ENCODE results near the gene MAP3K21.
A peak's percentile ranks its signal among the peaks of the same experiment; 100 is the strongest.

MAP3K21 gene

DNA sequence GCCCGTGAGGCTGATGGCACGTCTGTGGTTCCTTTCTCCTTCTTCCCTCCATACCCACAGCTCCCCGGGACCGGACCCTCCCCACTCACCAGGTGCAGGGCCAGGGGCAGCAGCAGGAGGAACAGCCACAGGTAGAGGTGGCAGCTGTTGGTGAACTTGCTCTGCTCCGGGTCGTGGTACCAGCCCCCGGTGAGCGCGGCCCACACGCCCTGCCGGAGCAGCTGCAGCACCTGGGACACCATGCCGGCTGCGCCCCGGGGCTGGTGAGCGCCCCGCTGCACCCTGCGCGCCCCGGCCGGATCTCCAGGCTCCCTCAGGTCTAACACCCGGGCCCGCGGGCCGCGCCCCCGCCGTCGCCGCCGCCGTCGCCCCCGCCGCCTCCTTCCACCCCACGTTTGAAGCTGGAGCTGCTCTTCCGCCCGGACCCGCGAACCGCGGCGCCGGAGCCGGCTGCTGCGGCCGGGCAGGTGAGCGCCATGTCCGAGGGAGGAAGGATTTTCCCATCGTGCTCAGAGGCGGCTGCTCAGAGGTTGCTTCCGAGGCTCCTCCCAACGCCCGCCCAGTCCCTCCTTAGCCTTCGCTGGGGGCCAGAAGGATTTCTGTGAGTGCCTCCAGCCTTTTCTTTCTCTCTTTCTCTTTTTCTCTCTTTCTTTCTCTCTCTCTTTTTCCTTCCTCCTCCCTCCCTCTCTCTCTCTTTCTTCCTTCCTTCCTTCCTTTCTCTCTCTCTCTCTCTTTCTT lies 32.1 kb upstream of the MAP3K21 start, which contains the start of gene PCNX2:
PCNX2 (minus strand) TSS at position 489 of the 738 bp plus-strand sequence; CDS start at position 242, 247 bp downstream.
- Histone ChIP-seq H3K4me3 (ENCODE audit: low read depth, low read length) (peak within 1 kb of the TSS; percentile 99), H3K36me3 (ENCODE audit: control insufficient read depth in 2 of 2, insufficient read depth in 1 of 2, low read length in 2 of 2) (no peaks in the 10 kb centered on the region), H3K9me3 (ENCODE audit: control insufficient read depth, insufficient read depth, low read depth, low read length) (no peaks in the 10 kb centered on the region), H3K27ac (ENCODE audit: extremely low read depth, low read depth, low read length) (peak within 1 kb of the TSS; percentile 83), H3K4me1 (ENCODE audit: control insufficient read depth, insufficient read depth, low read length) (peaks cover 14% of the 10 kb centered on the region)
- ChIA-PET CTCF (interaction anchor here (0.8 to 2.6 kb wide), 6 partner anchors 10 to 145 kb away, joined by 3 to 9 read pairs (median 5); no protein-coding TSS in a partner anchor), POLR2A (interaction anchor here (1.0 to 1.2 kb wide), 3 partner anchors 12 to 666 kb away, joined by 3 read pairs; partner anchors contain the start of gene SIPA1L2)
- no peak for TF ChIP-seq ZNF221 (tag by site-specific recombination; IDR thresholded peaks at IDR 0.05; ENCODE audit: borderline replicate concordance)
- TF ChIP-seq ZNF404 (tag by site-specific recombination; IDR thresholded peaks at IDR 0.05) = no peak
- TF ChIP-seq, protein P1, sequence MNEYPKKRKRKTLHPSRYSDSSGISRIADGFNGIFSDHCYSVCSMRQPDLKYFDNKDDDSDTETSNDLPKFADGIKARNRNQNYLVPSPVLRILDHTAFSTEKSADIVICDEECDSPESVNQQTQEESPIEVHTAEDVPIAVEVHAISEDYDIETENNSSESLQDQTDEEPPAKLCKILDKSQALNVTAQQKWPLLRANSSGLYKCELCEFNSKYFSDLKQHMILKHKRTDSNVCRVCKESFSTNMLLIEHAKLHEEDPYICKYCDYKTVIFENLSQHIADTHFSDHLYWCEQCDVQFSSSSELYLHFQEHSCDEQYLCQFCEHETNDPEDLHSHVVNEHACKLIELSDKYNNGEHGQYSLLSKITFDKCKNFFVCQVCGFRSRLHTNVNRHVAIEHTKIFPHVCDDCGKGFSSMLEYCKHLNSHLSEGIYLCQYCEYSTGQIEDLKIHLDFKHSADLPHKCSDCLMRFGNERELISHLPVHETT (tag by site-specific recombination; IDR thresholded peaks at IDR 0.05) = peak; percentile 94
- TF ChIP-seq ZNF555 (tag by site-specific recombination; conservative IDR thresholded peaks at IDR 0.05) = no peak
- TF ChIP-seq, protein P2, sequence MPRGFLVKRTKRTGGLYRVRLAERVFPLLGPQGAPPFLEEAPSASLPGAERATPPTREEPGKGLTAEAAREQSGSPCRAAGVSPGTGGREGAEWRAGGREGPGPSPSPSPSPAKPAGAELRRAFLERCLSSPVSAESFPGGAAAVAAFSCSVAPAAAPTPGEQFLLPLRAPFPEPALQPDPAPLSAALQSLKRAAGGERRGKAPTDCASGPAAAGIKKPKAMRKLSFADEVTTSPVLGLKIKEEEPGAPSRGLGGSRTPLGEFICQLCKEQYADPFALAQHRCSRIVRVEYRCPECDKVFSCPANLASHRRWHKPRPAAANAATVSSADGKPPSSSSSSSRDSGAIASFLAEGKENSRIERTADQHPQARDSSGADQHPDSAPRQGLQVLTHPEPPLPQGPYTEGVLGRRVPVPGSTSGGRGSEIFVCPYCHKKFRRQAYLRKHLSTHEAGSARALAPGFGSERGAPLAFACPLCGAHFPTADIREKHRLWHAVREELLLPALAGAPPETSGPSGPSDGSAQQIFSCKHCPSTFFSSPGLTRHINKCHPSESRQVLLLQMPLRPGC (tag by site-specific recombination; IDR thresholded peaks at IDR 0.05) = no peak; the same call in 1 of the 2 replicates
- TF ChIP-seq, protein P3, sequence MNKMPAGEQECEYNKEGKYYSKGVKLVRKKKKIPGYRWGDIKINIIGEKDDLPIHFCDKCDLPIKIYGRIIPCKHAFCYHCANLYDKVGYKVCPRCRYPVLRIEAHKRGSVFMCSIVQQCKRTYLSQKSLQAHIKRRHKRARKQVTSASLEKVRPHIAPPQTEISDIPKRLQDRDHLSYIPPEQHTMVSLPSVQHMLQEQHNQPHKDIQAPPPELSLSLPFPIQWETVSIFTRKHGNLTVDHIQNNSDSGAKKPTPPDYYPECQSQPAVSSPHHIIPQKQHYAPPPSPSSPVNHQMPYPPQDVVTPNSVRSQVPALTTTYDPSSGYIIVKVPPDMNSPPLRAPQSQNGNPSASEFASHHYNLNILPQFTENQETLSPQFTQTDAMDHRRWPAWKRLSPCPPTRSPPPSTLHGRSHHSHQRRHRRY (tag by site-specific recombination; IDR thresholded peaks at IDR 0.05) = no peak
- TF ChIP-seq ZNF114 (tag by site-specific recombination; IDR thresholded peaks at IDR 0.05) = no peak
- no peak for TF ChIP-seq ZNF548 (tag by site-specific recombination; IDR thresholded peaks at IDR 0.05)
- TF ChIP-seq ZNF521 (tag by site-specific recombination; IDR thresholded peaks at IDR 0.05) = no peak
- TF ChIP-seq HOXC10 (CRISPR knock-in tag; IDR thresholded peaks at IDR 0.05) = no peak
- TF ChIP-seq ZFP41 (tag by site-specific recombination; IDR thresholded peaks at IDR 0.05; ENCODE audit: borderline replicate concordance) = no peak
- no peak for TF ChIP-seq ZNF830 (tag by site-specific recombination; IDR thresholded peaks at IDR 0.05; ENCODE audit: low read depth)
- no peak for TF ChIP-seq GLI4 (tag by site-specific recombination; IDR thresholded peaks at IDR 0.05)
- peak; percentile 67 for TF ChIP-seq ZNF629 (tag by site-specific recombination; IDR thresholded peaks at IDR 0.05)
- no peak for TF ChIP-seq ZNF23 (tag by site-specific recombination; IDR thresholded peaks at IDR 0.05; ENCODE audit: borderline replicate concordance)
- no peak for TF ChIP-seq ZNF549 (tag by site-specific recombination; IDR thresholded peaks at IDR 0.05)
- no peak for TF ChIP-seq ZNF529 (tag by site-specific recombination; IDR thresholded peaks at IDR 0.05; ENCODE audit: insufficient replicate concordance)
- TF ChIP-seq, protein P4, sequence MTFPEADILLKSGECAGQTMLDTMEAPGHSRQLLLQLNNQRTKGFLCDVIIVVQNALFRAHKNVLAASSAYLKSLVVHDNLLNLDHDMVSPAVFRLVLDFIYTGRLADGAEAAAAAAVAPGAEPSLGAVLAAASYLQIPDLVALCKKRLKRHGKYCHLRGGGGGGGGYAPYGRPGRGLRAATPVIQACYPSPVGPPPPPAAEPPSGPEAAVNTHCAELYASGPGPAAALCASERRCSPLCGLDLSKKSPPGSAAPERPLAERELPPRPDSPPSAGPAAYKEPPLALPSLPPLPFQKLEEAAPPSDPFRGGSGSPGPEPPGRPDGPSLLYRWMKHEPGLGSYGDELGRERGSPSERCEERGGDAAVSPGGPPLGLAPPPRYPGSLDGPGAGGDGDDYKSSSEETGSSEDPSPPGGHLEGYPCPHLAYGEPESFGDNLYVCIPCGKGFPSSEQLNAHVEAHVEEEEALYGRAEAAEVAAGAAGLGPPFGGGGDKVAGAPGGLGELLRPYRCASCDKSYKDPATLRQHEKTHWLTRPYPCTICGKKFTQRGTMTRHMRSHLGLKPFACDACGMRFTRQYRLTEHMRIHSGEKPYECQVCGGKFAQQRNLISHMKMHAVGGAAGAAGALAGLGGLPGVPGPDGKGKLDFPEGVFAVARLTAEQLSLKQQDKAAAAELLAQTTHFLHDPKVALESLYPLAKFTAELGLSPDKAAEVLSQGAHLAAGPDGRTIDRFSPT (tag by site-specific recombination; IDR thresholded peaks at IDR 0.05) = no peak
- TF ChIP-seq ZBTB1 (tag by site-specific recombination; IDR thresholded peaks at IDR 0.05) = no peak
- peak; percentile 13; the same call in 1 of the 2 replicates for TF ChIP-seq ZNF2 (tag by site-specific recombination; IDR thresholded peaks at IDR 0.05)
- TF ChIP-seq ZNF843 (tag by site-specific recombination; IDR thresholded peaks at IDR 0.05) = 0 out of 2 replicates have a peak, but pooled peaks have one; percentile 54
- no peak for TF ChIP-seq RBAK (tag by site-specific recombination; IDR thresholded peaks at IDR 0.05)
- peak; percentile 83 for TF ChIP-seq IKZF3 (tag by site-specific recombination; IDR thresholded peaks at IDR 0.05)
- TF ChIP-seq, protein P5, sequence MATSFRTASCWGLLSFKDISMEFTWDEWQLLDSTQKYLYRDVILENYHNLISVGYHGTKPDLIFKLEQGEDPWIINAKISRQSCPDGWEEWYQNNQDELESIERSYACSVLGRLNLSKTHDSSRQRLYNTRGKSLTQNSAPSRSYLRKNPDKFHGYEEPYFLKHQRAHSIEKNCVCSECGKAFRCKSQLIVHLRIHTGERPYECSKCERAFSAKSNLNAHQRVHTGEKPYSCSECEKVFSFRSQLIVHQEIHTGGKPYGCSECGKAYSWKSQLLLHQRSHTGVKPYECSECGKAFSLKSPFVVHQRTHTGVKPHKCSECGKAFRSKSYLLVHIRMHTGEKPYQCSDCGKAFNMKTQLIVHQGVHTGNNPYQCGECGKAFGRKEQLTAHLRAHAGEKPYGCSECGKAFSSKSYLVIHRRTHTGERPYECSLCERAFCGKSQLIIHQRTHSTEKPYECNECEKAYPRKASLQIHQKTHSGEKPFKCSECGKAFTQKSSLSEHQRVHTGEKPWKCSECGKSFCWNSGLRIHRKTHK (tag by site-specific recombination; IDR thresholded peaks at IDR 0.05) = no peak
- no peak for TF ChIP-seq ZNF311 (tag by site-specific recombination; IDR thresholded peaks at IDR 0.05; ENCODE audit: borderline replicate concordance)
- no peak for TF ChIP-seq SALL2 (tag by site-specific recombination; IDR thresholded peaks at IDR 0.05; ENCODE audit: borderline replicate concordance)
- peak; percentile 87 for TF ChIP-seq ZNF600 (tag by site-specific recombination; IDR thresholded peaks at IDR 0.05)
- TF ChIP-seq ZEB2 (tag by site-specific recombination; IDR thresholded peaks at IDR 0.05) = peak; percentile 48
- no peak for TF ChIP-seq ZNF777 (tag by site-specific recombination; IDR thresholded peaks at IDR 0.05; ENCODE audit: borderline replicate concordance)
- no peak for TF ChIP-seq ZNF223 (tag by site-specific recombination; IDR thresholded peaks at IDR 0.05)
- 0 out of 2 replicates have a peak, but pooled peaks have one; percentile 12 for TF ChIP-seq TCF7L2 (IDR thresholded peaks at IDR 0.05; ENCODE audit: borderline replicate concordance, low read depth, low read length)

Measured in HEK293 (cell line).